K562 (cell line): ENCODE measurements around the gene ADAM22. TPM values are rescaled to one million over a fixed set of nuclear protein-coding genes. Genes with fewer than 3 reads are reported as not detected.

Experiments used
- ATAC-seq: fragments of 200-7000 bp; cut with Tn5 transposase; 3 replicates; pipeline ENCODE4 v1.9.1; 2020; ENCODE audit warnings: moderate library complexity
- BruUV-seq: library from RNA; stranded (reverse); fragments of 400-500 nt; replicated peaks from 2 replicates; lab custom pipeline; 2021; lab: Mats Ljungman, UMichigan
- CTCF ChIA-PET: fragments of 300-600 bp; formaldehyde crosslinking; extraction: SDS; loops from one replicate; lab custom pipeline; 2021; ENCODE audit warnings: low intra/inter-chr PET ratio; lab: Yijun Ruan, JAX
- POLR2A ChIA-PET: fragments of 300-600, 350-650 bp; sonication (Branson Sonifier 250); formaldehyde crosslinking; extraction: SDS; loops from one replicate; lab custom pipeline; 2021; ENCODE audit warnings: antibody characterized with exemption, inconsistent platforms; lab: Yijun Ruan, JAX
- DNase-seq, 4 experiments: peaks; one replicate each; pipeline versions ENCODE4 v3.0.0 to v3.0.0-alpha.2; 2011 to 2018; ENCODE audit warnings: low spot score in 3 of 4, mixed read lengths in 3 of 4; ENCODE audit errors: extremely low read depth in 1 of 4
- FAIRE-seq: peaks from 2 replicates; lab custom pipeline; 2011; peaks lifted over from hg19 to GRCh38; lab: Jason Lieb, UNC
- H2AFZ ChIP-seq: 2 replicates; pipeline ENCODE4 v1.6.0; 2011; ENCODE audit warnings: low read depth, low read length, control low read depth, inconsistent platforms
- H3K27ac ChIP-seq: fragments of 200-600 bp; 3 replicates; pipeline ENCODE4 v1.8.0; 2011; ENCODE audit warnings: low read depth, mild to moderate bottlenecking, control low read depth, inconsistent platforms, low read length, moderate library complexity, mixed read lengths; ENCODE audit errors: extremely low read depth
- H3K27me3 ChIP-seq, 2 experiments: fragments of 300-600 bp in 1 of 2; 2 replicates in 1 of 2; 3 replicates in 1 of 2; pipeline versions ENCODE4 v1.6.0 to v1.8.0; 2011; ENCODE audit warnings: inconsistent platforms in 2 of 2, low read length in 2 of 2, mild to moderate bottlenecking in 1 of 2, mixed read lengths in 1 of 2, moderate library complexity in 1 of 2; ENCODE audit not compliant: control insufficient read depth in 2 of 2, insufficient read depth in 2 of 2
- H3K36me3 ChIP-seq: fragments of 300-600 bp; 3 replicates; pipeline ENCODE4 v1.8.0; 2011; ENCODE audit warnings: mild to moderate bottlenecking, low read length, inconsistent platforms; ENCODE audit not compliant: control insufficient read depth, insufficient read depth
- H3K4me1 ChIP-seq, 2 experiments: fragments of 200-600 bp in 1 of 2; replicated peaks in 1 of 2; 2 replicates in 1 of 2; 3 replicates in 1 of 2; pipeline versions ENCODE4 v1.5.1 to v1.8.0; 2011; ENCODE audit warnings: inconsistent platforms in 2 of 2, low read length in 2 of 2, mild to moderate bottlenecking in 1 of 2, mixed read lengths in 1 of 2, moderate library complexity in 1 of 2; ENCODE audit not compliant: control insufficient read depth in 2 of 2, insufficient read depth in 2 of 2
- H3K4me2 ChIP-seq: 2 replicates; pipeline ENCODE4 v1.6.1; 2011; ENCODE audit warnings: low read length, control low read depth, inconsistent platforms, mixed read lengths; ENCODE audit not compliant: insufficient read depth
- H3K4me3 ChIP-seq: fragments of 200-600 bp; sonication (generic), shearing (Covaris generic); 2 replicates; pipeline ENCODE4 v1.5.1; 2016; ENCODE audit warnings: control low read depth, inconsistent platforms
- H3K79me2 ChIP-seq: fragments of 200-600 bp; 3 replicates; pipeline ENCODE4 v1.8.0; 2011; ENCODE audit warnings: low read length, inconsistent platforms; ENCODE audit not compliant: control insufficient read depth, insufficient read depth
- H3K9ac ChIP-seq, 2 experiments: 2 replicates each; pipeline versions ENCODE4 v1.6.0 to v1.6.1; 2011; ENCODE audit warnings: low read depth in 2 of 2, low read length in 2 of 2, control low read depth in 1 of 2, inconsistent platforms in 1 of 2, mild to moderate bottlenecking in 1 of 2, mixed read lengths in 1 of 2; ENCODE audit not compliant: insufficient read depth in 1 of 2
- H3K9me1 ChIP-seq: one replicate; pipeline ENCODE4 v1.6.0; 2011; ENCODE audit warnings: inconsistent platforms, mild to moderate bottlenecking, low read length, moderate library complexity; ENCODE audit not compliant: control insufficient read depth, insufficient read depth
- H3K9me3 ChIP-seq: replicated peaks from 2 replicates; pipeline ENCODE4 v1.5.1; 2011; ENCODE audit warnings: low read depth, low read length, inconsistent platforms; ENCODE audit not compliant: control insufficient read depth, insufficient read depth
- H4K20me1 ChIP-seq: replicated peaks from 2 replicates; pipeline ENCODE4 v1.6.1; 2011; ENCODE audit warnings: low read length, inconsistent platforms, mixed read lengths; ENCODE audit not compliant: control insufficient read depth, insufficient read depth
- ARID2 ChIP-seq: fragments of 450-650 bp; IDR thresholded peaks from 2 replicates; pipeline ENCODE4 v1.6.1; 2017; ENCODE audit warnings: antibody characterized with exemption, mild to moderate bottlenecking
- GATA2 ChIP-seq: sonication (generic); formaldehyde crosslinking; IDR thresholded peaks from 2 replicates; pipeline ENCODE4 v1.4.0; 2020; ENCODE audit warnings: mild to moderate bottlenecking, missing genetic modification reagents
- RBM34 ChIP-seq: fragments of 200-400 bp; formaldehyde crosslinking; IDR thresholded peaks from 2 replicates; pipeline ENCODE4 v1.6.1; 2018; ENCODE audit warnings: low read length, borderline replicate concordance; ENCODE audit not compliant: insufficient read depth
- WGBS: fragments of 100-300 bp; shearing (Covaris generic); methylation state at CpG from one replicate; pipeline ENCODE4 v1.1.6; 2016; ENCODE audit warnings: low coverage, mixed read lengths; ENCODE audit not compliant: insufficient coverage; ENCODE audit errors: missing lambda C conversion rate; 5-methylcytosine and 5-hydroxymethylcytosine counted together
- in situ Hi-C: fragments of 300-500 bp; cut with MboI; formaldehyde crosslinking; loops from 4 replicates; pipeline ENCODE4 v1.15.0; 2018; ENCODE audit warnings: inconsistent platforms, mixed read lengths
- intact Hi-C: fragments of 100-400 bp; cut with micrococcal nuclease; formaldehyde crosslinking; loops from 2 replicates; pipeline ENCODE4 v1.14.2; 2022
- polyA plus RNA-seq, 8 experiments: library from polyadenylated mRNA; depleted of rRNA in 4 of 8; stranded (reverse) in 5 of 8; unstranded in 3 of 8; fragments of >200 nt; fragmentation: Nextera tagmentation in 2 of 8; fragmentation: Illumina TruSeq in 1 of 8; extraction: Ambion mirVana in 2 of 8; extraction: Trizol in 1 of 8; gene quantifications; 2 replicates each; pipeline versions ENCODE4 v1.2.1 to v1.2.3, GENCODE V29; 2011 to 2014; ENCODE audit warnings: inconsistent platforms in 1 of 8, missing spikeins in 1 of 8
- total RNA-seq, 7 experiments: library from RNA; depleted of rRNA in 6 of 7; stranded (reverse); fragments of >200 nt in 6 of 7; fragmentation: Illumina TruSeq in 2 of 7; extraction: Trizol in 2 of 7; gene quantifications; 2 replicates each; pipeline versions ENCODE4 v1.2.1 to v1.2.3, GENCODE V29; 2011 to 2021; ENCODE audit warnings: low replicate concordance in 1 of 7
- TF ChIP-seq, protein P1 (sequence below): fragments of 450-650 bp; formaldehyde crosslinking; IDR thresholded peaks from 2 replicates; pipeline ENCODE4 v1.4.0; 2020; ENCODE audit warnings: mild to moderate bottlenecking, moderate library complexity

ADAM22 gene
- total and polyA plus RNA-seq, 9 of the 15 experiments (the other 6 are each of a cell fraction or from before 2014, with no cell fraction given) = 0.01 to 0.58 (median 0.18) TPM

GRCh38 chr7:88046839-88047573 lies 113.0 kb downstream of the ADAM22 start:
- Histone ChIP-seq H2AFZ (no peak overlapping the region), H3K27ac (no peak overlapping the region), H3K27me3 (no peaks in the 10 kb centered on the region), H3K79me2 (no peaks in the 10 kb centered on the region), H3K4me1 (no peaks in the 10 kb centered on the region), H4K20me1 (no peaks in the 10 kb centered on the region), H3K4me2 (no peak overlapping the region), H3K4me3 (no peak overlapping the region), H3K9me3 (no peaks in the 10 kb centered on the region)
- no TSS peak for BruUV-seq
- in situ Hi-C loops = no loop called here
- no peak for FAIRE-seq
- ChIA-PET CTCF (no interaction called here), POLR2A (no interaction called here)
- no peak for ATAC-seq
- TF ChIP-seq, protein P1, sequence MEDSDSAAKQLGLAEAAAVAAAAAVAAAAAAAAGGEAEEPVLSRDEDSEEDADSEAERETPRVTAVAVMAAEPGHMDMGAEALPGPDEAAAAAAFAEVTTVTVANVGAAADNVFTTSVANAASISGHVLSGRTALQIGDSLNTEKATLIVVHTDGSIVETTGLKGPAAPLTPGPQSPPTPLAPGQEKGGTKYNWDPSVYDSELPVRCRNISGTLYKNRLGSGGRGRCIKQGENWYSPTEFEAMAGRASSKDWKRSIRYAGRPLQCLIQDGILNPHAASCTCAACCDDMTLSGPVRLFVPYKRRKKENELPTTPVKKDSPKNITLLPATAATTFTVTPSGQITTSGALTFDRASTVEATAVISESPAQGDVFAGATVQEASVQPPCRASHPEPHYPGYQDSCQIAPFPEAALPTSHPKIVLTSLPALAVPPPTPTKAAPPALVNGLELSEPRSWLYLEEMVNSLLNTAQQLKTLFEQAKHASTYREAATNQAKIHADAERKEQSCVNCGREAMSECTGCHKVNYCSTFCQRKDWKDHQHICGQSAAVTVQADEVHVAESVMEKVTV (CRISPR knock-in tag) = no peak
- no peak for TF ChIP-seq RBM34
- no peak for TF ChIP-seq ARID2
- no peak for TF ChIP-seq GATA2 (CRISPR knock-in tag)
- TF ChIP-seq, all 486 proteins: peak for 0
- 0% methylated on average over 1 of the region's 1 CpG for WGBS
- intact Hi-C loops = no loop called here
- no peak for DNase-seq
- Histone ChIP-seq H3K9me1 (no peaks in the 10 kb centered on the region), H3K9ac (no peak overlapping the region), H3K36me3 (no peaks in the 10 kb centered on the region)
